ENCODE results near the gene RACGAP1.

- TF ChIP-seq, protein P1, sequence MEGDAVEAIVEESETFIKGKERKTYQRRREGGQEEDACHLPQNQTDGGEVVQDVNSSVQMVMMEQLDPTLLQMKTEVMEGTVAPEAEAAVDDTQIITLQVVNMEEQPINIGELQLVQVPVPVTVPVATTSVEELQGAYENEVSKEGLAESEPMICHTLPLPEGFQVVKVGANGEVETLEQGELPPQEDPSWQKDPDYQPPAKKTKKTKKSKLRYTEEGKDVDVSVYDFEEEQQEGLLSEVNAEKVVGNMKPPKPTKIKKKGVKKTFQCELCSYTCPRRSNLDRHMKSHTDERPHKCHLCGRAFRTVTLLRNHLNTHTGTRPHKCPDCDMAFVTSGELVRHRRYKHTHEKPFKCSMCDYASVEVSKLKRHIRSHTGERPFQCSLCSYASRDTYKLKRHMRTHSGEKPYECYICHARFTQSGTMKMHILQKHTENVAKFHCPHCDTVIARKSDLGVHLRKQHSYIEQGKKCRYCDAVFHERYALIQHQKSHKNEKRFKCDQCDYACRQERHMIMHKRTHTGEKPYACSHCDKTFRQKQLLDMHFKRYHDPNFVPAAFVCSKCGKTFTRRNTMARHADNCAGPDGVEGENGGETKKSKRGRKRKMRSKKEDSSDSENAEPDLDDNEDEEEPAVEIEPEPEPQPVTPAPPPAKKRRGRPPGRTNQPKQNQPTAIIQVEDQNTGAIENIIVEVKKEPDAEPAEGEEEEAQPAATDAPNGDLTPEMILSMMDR (IDR thresholded peaks at IDR 0.05), result no peak
- TF ChIP-seq EZH2 (IDR thresholded peaks at IDR 0.05; ENCODE audit: borderline replicate concordance, insufficient read depth, low read depth, low read length, poor library complexity, severe bottlenecking), result no peak
Observed at GRCh38 chr12:50052544-50052943, 27.2 kb upstream of the RACGAP1 start.

All from B cell (primary cell).